ENCODE data around the gene PRR30.

Gene PRR30

DNA sequence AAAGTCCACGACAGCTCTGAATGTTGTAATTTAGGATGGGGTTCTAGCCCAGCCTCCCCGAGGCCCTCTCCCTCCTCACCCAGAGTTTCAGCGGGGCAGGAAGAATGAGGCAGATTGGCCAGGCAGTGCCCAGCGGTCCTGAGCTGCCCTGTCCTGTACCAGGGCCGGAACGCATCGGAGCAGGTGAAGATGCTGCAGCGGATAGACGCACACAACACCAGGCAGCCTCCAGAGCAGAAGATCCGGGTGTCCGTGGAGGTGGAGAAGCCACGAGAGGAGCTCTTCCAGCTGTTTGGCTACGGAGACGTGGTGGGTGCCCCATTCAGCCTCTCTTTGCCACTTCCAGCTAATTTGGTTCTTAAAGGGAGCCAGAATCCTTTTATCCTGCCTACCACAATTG, 41.9 kb downstream of the PRR30 start:
- no peak for DNase-seq (ENCODE audit: low spot score)

DNA sequence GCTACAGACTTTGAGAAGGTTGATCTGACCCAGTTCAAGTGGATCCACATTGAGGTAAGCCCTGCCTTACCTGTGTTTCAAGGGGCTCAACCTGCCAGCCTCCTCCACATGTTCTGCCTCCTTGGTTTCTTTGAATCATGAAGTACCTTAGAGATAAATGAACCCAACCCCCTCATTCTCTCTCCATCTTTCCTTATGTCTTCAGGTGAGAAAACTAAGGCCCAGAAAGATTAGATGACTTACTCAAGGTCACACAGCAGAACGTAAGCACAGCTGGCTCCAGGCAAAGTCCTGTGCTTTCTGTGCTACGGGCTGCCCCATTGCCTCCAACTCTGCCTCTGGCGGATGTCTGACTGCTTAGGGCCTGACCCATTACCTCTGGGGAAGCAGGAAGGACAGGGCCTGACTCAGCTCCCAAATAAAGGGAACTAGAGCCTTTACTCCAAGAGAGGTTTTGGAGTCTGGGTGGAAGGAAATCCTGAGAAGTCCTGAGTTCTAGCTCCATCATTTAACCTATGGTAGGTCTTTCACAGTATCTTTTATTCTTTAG, 42.4 kb downstream of the PRR30 start:
- DNase-seq (ENCODE audit: low spot score) = no peak

GRCh38 chr2:27095745-27096651, 43.2 kb downstream of the PRR30 start:
- DNase-seq (ENCODE audit: low spot score) = peak; percentile 85

GRCh38 chr2:27095427-27095744, 43.8 kb downstream of the PRR30 start:
- no peak for DNase-seq (ENCODE audit: low spot score)

DNA sequence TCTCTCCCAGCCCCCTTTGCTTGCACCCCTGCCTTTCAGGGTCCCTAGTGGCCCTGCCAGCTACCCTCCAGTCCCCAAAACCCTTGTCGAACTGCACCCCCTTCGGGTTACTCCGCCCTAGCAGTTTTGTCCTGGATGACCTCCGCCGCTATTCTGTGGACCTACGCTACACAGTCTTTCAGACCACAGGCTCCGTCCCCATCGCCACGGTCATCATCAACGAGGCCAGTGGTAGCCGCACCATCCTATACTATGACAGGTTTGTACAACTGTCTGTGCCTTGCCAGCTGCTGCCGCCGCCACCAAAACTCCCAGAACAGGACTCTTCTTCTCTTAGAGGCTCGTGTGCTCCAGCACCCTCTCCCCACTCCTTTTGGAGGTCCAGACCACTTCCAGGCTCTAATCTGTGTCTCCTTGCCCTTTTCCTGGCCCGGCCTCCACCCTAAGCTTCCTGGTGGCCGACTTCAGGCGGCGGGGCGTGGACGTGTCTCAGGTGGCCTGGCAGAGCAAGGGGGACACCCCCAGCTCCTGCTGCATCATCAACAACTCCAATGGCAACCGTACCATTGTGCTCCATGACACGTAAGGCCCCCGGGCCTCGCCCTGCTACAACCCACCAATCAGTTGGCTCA, 44.7 kb downstream of the PRR30 start:
- DNase-seq (ENCODE audit: low spot score) = no peak

GRCh38 chr2:27093430-27094352, 45.5 kb downstream of the PRR30 start:
- no peak for DNase-seq (ENCODE audit: low spot score)

GRCh38 chr2:27092696-27093429, 46.3 kb downstream of the PRR30 start:
- no peak for DNase-seq (ENCODE audit: low spot score)

DNA sequence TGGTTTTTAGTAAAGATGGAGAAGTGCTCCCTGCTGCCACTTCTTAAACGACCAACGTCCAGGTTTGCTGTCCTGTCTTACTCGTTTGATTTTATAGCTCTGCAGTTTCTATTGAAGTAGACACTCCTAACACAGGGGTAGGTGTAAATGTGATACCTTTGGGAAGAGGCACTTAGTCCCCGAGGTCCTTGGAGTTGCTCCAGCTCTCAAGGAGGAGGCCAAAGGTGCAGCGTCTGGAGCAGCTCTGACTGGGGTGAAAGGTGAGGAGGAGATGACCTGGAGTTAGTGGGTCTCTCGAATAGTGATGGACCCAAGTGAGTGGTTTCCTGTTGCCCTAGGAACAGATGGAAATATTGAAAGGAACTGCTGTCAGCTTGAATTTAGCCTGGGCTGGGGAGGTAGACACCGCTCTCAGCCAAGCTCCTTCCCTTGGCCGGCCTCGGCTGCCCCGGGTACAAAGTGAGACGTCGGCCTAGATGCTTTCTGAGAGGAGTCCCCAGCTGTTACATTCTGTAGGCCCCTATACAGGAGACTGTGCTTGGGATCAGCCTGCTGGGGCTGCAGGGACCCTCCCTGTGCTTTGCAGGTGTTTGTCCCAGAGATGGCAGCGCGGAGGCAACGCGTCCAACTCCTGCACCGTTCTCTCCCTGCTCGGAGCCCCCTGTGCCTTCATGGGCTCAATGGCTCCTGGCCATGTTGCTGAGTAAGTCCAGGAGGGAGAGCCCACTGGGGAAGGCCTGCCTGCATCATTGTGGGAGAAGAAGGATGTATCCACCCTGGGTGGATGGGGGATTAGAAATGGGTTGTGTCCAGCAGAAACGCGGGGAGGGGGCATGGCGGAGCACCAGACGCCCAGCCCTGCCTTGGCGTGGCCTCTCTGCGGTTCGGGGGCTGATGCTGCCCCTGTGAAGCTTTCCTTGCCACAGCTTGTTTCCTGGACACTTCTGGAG, 47.2 kb downstream of the PRR30 start:
- DNase-seq (ENCODE audit: low spot score) = no peak

GRCh38 chr2:27089111-27089954, 49.9 kb downstream of the PRR30 start:
- DNase-seq (ENCODE audit: low spot score) = no peak

DNA sequence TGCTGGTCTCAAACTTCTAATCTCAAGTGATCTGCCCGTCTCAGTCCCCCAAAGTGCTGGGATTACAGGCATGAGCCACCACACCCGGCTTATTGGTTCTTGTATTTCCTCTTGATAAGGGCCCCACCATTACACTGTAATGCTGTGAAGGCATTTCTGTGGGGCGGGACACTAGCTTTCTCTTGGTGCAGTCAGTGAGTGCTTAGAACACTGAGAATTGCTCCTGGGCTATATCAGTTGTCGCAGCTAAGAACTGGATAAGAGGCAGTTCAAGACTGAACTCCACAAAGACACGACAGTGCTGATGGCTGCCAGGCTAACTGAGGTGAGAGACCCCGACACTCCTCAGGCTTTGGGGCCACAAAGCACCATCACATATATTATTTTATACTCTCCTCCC, 50.6 kb downstream of the PRR30 start:
- DNase-seq (ENCODE audit: low spot score) = no peak

DNA sequence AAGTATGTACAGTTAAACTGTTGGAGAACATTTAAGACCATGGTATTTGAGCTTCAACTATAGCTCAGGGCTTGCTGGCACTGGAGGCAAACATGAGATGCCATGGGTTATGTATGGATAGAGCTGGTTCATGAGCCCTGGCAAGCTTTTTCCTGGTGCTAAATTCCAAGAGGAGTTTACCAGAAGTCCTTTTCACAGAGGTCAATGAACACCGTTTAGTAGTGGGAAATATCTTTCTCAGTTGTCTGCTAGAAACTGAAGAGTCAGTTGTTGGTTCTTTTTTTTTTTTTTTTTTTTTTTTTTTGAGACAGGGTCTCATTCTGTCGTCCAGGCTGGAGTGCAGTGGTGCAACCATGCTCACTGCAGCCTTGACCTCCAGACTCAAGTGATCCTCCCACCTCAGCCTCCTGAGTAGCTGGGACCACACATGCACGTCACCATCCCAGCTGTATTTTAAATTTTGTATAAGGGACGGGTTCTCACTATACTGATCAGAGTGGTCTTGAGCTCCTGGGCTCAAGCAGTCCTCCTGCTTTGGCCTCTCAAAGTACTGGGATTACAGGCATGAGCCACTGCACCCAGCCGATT, 51.3 kb downstream of the PRR30 start:
- no peak for DNase-seq (ENCODE audit: low spot score)

Data from AG08396 (cell line).